Measurements from ENCODE around the gene KRTAP5-11.
"Not testable (repeated sequence)": the region's sequence is repeated elsewhere in the genome, so short reads cannot be mapped to it uniquely, and the experiment has no call there.

Gene KRTAP5-11

DNA sequence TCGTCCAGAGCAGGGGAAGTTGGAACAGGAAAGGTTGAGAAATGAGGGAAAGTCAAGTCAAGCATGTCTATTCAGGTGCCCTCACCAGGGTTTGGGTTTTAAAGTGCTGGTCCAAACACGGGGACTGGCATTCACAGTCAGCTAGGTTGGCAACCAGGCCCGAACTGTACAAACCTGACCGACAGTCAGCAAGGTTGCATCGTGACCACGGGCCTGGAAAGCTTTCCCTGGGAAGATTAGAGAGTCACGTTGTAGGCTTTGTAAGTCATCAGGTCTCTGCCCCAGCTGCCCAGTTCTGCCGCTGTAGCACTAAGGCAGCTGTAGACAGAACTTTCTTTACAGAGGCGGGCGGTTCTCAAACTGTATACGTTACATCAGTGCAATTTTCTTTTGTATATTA, 9.9 kb downstream of the KRTAP5-11 start:
- intact Hi-C loops (cut with DNase I; ENCODE audit: low total_unique reads): no loop called here
- no peak overlapping the region for H3K27ac ChIP-seq
- TF ChIP-seq, protein P1, sequence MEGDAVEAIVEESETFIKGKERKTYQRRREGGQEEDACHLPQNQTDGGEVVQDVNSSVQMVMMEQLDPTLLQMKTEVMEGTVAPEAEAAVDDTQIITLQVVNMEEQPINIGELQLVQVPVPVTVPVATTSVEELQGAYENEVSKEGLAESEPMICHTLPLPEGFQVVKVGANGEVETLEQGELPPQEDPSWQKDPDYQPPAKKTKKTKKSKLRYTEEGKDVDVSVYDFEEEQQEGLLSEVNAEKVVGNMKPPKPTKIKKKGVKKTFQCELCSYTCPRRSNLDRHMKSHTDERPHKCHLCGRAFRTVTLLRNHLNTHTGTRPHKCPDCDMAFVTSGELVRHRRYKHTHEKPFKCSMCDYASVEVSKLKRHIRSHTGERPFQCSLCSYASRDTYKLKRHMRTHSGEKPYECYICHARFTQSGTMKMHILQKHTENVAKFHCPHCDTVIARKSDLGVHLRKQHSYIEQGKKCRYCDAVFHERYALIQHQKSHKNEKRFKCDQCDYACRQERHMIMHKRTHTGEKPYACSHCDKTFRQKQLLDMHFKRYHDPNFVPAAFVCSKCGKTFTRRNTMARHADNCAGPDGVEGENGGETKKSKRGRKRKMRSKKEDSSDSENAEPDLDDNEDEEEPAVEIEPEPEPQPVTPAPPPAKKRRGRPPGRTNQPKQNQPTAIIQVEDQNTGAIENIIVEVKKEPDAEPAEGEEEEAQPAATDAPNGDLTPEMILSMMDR (IDR thresholded peaks at IDR 0.05): no peak
- H3K9me3 ChIP-seq: no peaks in the 10 kb centered on the region
- H3K4me3 ChIP-seq: no peak overlapping the region
- H3K36me3 ChIP-seq: no peaks in the 10 kb centered on the region
- DNase-seq: no peak
- H3K27me3 ChIP-seq: no peaks in the 10 kb centered on the region
- H3K4me1 ChIP-seq: no peaks in the 10 kb centered on the region

DNA sequence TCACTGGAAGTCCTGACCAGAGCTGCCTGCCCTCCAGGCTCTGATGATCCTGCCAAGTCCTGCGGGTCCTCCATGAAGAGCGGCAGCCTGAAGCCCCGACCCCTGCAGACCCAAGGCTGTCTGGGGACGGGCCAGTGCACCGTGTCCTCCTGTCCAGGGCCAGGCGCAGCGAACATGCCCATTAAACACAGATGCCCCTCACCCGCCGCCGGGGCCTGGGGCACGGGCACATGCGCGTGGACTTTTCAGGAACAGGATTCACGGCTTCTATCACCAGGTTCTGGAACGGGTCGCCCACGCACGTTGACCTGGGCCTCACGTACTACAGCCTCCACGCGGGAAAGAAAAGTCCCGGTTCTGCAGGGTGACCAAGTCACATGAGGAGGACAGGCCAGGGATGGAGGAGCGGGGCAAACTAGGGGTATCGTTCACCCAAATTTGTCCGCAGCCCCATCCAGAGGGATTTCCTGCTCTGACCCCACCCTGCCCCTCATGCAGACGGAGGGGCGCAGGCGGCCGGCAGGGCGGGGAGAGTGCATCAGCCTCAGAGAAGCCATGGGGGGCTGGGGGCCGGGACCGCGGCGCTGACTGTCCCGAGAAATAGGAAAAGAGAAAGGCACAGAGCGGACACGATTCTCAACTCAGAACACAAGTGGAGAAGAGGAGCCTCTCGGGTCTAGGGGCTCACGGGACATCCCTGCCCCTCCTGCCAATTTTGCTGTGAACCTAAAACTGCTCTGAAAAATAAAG, 11.4 kb downstream of the KRTAP5-11 start:
- H3K27ac ChIP-seq; H3K4me1 ChIP-seq; intact Hi-C loops (cut with DNase I; ENCODE audit: low total_unique reads); H3K4me3 ChIP-seq; H3K27me3 ChIP-seq; DNase-seq; H3K9me3 ChIP-seq; H3K36me3 ChIP-seq: not testable (repeated sequence)

DNA sequence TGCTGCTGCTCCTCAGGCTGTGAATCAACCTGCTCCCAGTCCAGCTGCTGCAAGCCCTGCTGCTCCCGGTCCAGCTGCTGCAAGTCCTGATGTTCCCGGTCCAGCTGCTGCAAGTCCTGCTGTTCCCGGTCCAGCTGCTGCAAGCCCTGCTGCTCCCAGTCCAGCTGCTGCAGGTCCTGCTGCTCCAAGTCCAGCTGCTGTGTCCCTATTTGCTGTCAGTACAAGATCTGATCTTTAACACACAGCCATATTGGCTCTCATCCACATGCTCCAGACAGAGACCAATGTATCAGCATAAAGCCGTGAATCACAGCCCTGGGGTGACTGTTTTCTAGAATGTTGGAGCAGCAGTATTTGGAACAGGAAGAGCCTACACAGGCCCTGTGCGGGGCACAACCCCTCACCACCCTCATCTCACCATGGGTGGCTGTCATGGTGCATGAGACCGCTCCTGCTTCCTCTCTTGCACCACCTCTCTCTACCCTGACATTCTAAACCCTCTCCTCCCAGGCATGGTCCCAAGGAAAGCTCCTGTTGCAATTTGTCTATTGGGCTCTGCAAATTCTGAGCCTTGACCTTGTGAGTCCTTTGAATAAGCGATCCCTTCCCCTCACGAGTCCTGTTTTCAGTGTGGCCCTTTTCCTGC, 13.8 kb downstream of the KRTAP5-11 start:
- DNase-seq: no peak
- Histone ChIP-seq H3K27me3 (peaks cover 0 to 16% of the 10 kb centered on the region in 2 donors), H3K27ac (no peak overlapping the region), H3K4me3 (no peak overlapping the region), H3K9me3 (no peaks in the 10 kb centered on the region), H3K36me3 (no peaks in the 10 kb centered on the region), H3K4me1 (peaks cover 0 to 3% (median 0%) of the 10 kb centered on the region in 4 donors)
- intact Hi-C loops (cut with DNase I; ENCODE audit: low total_unique reads): no loop called here
- TF ChIP-seq, protein P1 (IDR thresholded peaks at IDR 0.05): no peak

DNA sequence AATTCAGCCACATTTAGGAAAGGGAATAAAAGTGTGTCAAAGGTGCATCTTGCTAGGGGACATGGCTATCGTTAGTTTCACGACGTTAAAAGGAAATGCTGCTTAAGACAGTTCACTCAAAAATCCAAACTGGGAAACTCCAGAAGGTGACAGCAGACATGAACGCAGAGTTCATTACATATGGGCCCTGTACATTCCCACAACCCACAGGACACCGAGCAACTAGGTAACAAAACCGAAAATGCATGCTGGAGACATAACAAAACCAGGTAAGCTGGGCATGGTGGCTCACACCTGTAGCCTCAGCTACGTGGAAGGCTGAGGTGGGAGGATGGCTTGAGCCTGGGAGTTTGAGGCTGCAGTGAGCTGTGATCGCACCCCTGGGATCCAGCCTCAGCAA, 15.0 kb downstream of the KRTAP5-11 start:
- H3K36me3 ChIP-seq; intact Hi-C loops (cut with DNase I; ENCODE audit: low total_unique reads); H3K4me3 ChIP-seq; H3K27ac ChIP-seq; H3K9me3 ChIP-seq; DNase-seq; H3K4me1 ChIP-seq: not testable (repeated sequence)
- peaks cover 0 to 17% of the 10 kb centered on the region in 2 donors for H3K27me3 ChIP-seq

DNA sequence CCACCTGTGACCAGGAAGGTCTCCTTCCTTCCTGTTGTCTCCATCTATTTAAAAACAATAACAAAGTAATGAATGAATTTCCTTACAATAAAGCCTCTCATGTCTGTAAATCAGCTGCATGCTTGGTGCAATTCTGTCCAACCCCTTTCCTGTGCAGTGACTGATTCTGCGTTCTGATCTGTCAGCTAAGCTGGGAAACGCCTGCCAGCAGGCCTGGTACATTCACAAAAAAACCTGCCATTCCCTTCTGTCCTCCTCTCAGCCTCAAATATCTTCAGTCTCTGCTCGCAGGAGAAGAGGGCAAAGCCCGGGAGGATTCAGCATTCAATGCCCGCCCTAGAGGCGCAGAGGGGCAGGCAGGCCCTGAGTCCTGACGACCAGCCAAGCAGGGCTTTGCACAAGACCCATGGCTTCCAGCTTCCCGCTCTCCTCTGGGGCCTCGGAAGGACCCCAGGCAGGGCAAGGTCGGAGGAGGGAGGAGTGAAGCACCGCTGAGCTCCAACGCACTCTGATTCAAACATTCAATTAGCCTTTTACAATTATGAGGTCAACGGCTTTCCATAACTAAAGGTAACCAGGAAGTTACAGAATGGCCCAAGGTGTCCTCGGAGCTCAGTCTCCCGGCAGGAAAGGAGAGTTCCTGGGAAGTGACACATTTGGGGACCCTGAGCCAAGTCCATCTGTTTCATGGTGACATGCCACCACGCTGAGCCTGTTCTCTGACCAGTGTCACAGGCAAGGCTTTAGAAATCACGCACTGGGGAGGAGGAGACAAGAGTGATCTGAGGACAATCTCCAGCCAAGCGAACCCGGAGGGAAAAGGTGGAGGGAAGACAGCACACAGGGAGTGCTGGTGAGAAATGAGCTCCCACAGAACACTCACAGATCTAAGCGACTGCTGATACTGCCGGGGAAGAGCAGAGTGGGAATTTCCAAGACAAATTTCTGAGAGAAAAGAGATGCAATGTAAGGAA, 15.8 kb downstream of the KRTAP5-11 start:
- H3K36me3 ChIP-seq; H3K9me3 ChIP-seq; H3K27ac ChIP-seq; intact Hi-C loops (cut with DNase I; ENCODE audit: low total_unique reads); H3K4me1 ChIP-seq; DNase-seq; H3K4me3 ChIP-seq: not testable (repeated sequence)
- H3K27me3 ChIP-seq: peaks cover 0 to 17% of the 10 kb centered on the region in 2 donors

DNA sequence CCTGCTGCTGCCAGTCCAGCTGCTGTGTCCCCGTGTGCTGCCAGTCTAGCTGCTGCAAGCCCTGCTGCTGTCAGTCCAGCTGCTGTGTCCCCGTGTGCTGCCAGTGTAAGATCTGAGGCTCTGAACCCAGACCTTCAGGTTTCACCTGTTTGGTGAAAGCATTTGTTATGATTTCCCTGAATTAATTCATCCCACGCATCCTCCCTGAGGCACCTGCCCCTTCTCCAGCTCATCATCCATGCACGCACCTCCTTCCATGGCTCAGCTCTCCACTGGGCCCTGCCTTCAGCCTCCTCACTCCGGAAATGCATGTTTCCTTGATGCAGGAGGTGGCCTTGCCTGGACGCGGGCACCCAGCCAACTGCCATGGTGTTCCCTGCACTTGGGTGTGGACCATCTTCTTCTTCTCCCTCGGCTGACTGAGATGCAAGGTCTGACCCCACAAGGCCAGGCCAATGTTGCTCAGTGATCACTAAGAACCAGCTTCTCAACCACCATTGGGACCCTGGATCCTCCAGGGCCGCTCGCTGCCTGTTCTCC, 16.5 kb downstream of the KRTAP5-11 start:
- H3K4me1 ChIP-seq: peaks cover 0 to 3% (median 0%) of the 10 kb centered on the region in 4 donors
- TF ChIP-seq, protein P1 (IDR thresholded peaks at IDR 0.05): no peak
- intact Hi-C loops (cut with DNase I; ENCODE audit: low total_unique reads): no loop called here
- H3K9me3 ChIP-seq: no peaks in the 10 kb centered on the region
- H3K27me3 ChIP-seq: peaks cover 0 to 20% of the 10 kb centered on the region in 2 donors
- H3K27ac ChIP-seq: no peak overlapping the region
- DNase-seq: peak in 1 of 2 donors; percentile 13
- H3K4me3 ChIP-seq: no peak overlapping the region
- H3K36me3 ChIP-seq: no peaks in the 10 kb centered on the region

Measured in tibial artery (tissue), 4 donors.